Spinal cord (tissue), 10 donors: ENCODE results near the gene RDH12. TPM values are rescaled to one million over a fixed set of nuclear protein-coding genes. Genes with fewer than 3 reads are reported as not detected.

ENCODE experiments used
- DNase-seq, 6 donors: peaks; one replicate each; pipeline versions ENCODE4 v3.0.0 to v3.0.0-alpha.2; 2013 to 2015; ENCODE audit warnings: low spot score in 6 of 6, low read depth in 4 of 6
- H3K27ac ChIP-seq: one replicate; pipeline ENCODE4 v1.5.1; 2013; ENCODE audit warnings: low read depth, low read length, control low read depth
- H3K27me3 ChIP-seq: one replicate; pipeline ENCODE4 v1.6.1; 2013; ENCODE audit warnings: low read length; ENCODE audit not compliant: control insufficient read depth, insufficient read depth
- H3K36me3 ChIP-seq: one replicate; pipeline ENCODE4 v1.6.1; 2013; ENCODE audit warnings: low read length; ENCODE audit not compliant: control insufficient read depth, insufficient read depth
- H3K4me1 ChIP-seq: one replicate; pipeline ENCODE4 v1.6.1; 2013; ENCODE audit warnings: low read length; ENCODE audit not compliant: control insufficient read depth, insufficient read depth
- H3K4me3 ChIP-seq: one replicate; pipeline ENCODE4 v1.5.1; 2013; ENCODE audit warnings: low read depth, low read length, control low read depth
- H3K9me3 ChIP-seq: one replicate; pipeline ENCODE4 v1.6.1; 2013; ENCODE audit warnings: low read length; ENCODE audit not compliant: control insufficient read depth, insufficient read depth
- WGBS: methylation state at CpG from one replicate; pipeline ENCODE4 v1.1.5; 2013; ENCODE audit warnings: missing lambda C conversion rate; ENCODE audit not compliant: insufficient coverage; 5-methylcytosine and 5-hydroxymethylcytosine counted together
- polyA plus RNA-seq, 2 donors: library from polyadenylated mRNA; unstranded; fragments of 120-200 nt; gene quantifications; one replicate each; pipeline ENCODE4 v1.2.1, GENCODE V29; 2013; ENCODE audit not compliant: insufficient read length in 2 of 2
- small RNA-seq: library from RNA; depleted of rRNA; stranded (forward); fragments of <200 nt; gene quantifications from one replicate; pipeline ENCODE3, GENCODE V24; 2014; ENCODE audit warnings: low replicate concordance
- total RNA-seq, 2 donors: library from RNA; depleted of rRNA in 1 of 2; stranded (reverse); fragments of 120-200 nt in 1 of 2; fragments of >200 nt in 1 of 2; gene quantifications; one replicate each; pipeline versions ENCODE4 v1.2.3 to v1.2.4, GENCODE V29; 2013 to 2014
- donor health status: healthy.

Gene RDH12
- total and polyA plus RNA-seq, 4 donors = 0.28 to 2.0 (median 1.2) TPM

DNA sequence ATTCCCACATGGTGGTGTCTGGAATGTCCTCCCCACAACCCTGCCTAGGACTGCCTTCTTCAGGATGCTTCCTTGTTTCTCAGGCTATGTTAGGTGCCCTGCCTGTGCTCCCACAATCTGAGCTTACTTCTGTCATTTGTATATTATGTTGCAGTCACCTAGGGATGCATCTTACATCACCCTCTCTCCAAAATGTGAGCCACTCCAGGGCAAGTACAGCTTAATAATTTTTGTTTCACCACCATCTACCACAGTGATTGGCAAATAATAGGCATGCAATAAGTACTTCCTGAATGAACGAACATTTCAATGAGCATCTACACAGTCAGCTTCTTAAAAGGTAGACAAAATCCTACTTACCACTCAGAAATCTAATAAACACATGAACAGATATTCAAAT is 77.1 kb downstream of the RDH12 start:
- Histone ChIP-seq H3K4me3 (no peak overlapping the region), H3K9me3 (no peaks in the 10 kb centered on the region), H3K27me3 (no peaks in the 10 kb centered on the region), H3K4me1 (no peaks in the 10 kb centered on the region), H3K27ac (no peak overlapping the region), H3K36me3 (peaks cover 59% of the 10 kb centered on the region)
- no peak for DNase-seq
- no CpG with 5 or more reads among the region's 1 CpG for WGBS

DNA sequence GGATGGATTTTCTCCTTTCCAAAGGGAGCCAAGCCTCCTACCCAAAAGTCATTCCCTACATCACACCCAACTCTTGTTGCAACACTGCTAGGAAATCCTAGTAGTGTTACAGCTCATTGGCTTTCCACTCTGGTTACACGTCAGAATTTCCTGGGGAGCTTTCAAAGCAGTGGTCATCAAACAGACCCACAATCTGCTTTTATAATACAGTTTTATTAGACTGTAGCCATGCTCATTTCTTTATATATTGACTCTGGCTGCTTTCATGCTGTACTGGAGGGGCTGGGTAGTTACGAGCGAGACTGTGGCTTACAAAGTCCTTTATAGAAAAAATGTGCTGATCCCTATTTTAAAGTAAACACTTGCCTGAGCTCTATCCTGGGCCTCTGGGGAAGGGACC is 80.4 kb downstream of the RDH12 start:
- H3K27me3 ChIP-seq = no peaks in the 10 kb centered on the region
- H3K27ac ChIP-seq = no peak overlapping the region
- H3K4me1 ChIP-seq = no peaks in the 10 kb centered on the region
- H3K4me3 ChIP-seq = no peak overlapping the region
- no CpG with 5 or more reads among the region's 3 CpGs for WGBS
- H3K9me3 ChIP-seq = no peaks in the 10 kb centered on the region
- no peak for DNase-seq
- peaks cover 58% of the 10 kb centered on the region for H3K36me3 ChIP-seq

Small RNAs within 50 kb of the gene (small RNA-seq; reads per million reads assigned to genes)
- gene AL049779.3 = not detected
- gene RN7SL369P = not detected
- gene RNA5SP386 = not detected

Other genes with a start within 250 kb of the RDH12 start
- gene TMEM229B, start 213.2 kb upstream of the RDH12 start, total RNA-seq = 10 to 100 TPM; 13.9 to 26.9 TPM
- gene TMEM229B, start 213.2 kb upstream of the RDH12 start, polyA plus RNA-seq = 10 to 100 TPM; 54.6 to 56.0 TPM
- gene PLEKHH1, start 168.6 kb upstream of the RDH12 start, total RNA-seq = 10 to 100 TPM; 20.7 to 30.3 TPM
- gene PLEKHH1, start 168.6 kb upstream of the RDH12 start, polyA plus RNA-seq = 10 to 100 TPM; 52.9 to 81.8 TPM
- gene PIGH, start 101.6 kb upstream of the RDH12 start, total RNA-seq = 10 to 100 TPM; 21.1 to 37.4 TPM
- gene PIGH, start 101.6 kb upstream of the RDH12 start, polyA plus RNA-seq = 10 to 100 TPM; 29.7 to 36.0 TPM
- 10 to 100 TPM in 1 of 2 donors, 1 to 10 TPM in 1; 8.4 to 20.3 TPM for gene ARG2, start 82.0 kb upstream of the RDH12 start, total RNA-seq
- 10 to 100 TPM; 25.3 to 31.2 TPM for gene ARG2, start 82.0 kb upstream of the RDH12 start, polyA plus RNA-seq
- gene VTI1B, start 27.3 kb upstream of the RDH12 start, total RNA-seq = 10 to 100 TPM; 64.5 to 92.6 TPM
- 100 to 1,000 TPM; 156 to 179 TPM for gene VTI1B, start 27.3 kb upstream of the RDH12 start, polyA plus RNA-seq
- 100 to 1,000 TPM in 1 of 2 donors, 10 to 100 TPM in 1; 94.7 to 141 TPM for gene RDH11, start 6.1 kb upstream of the RDH12 start, total RNA-seq
- gene RDH11, start 6.1 kb upstream of the RDH12 start, polyA plus RNA-seq = 100 to 1,000 TPM; 144 to 150 TPM
- gene ZFYVE26, start 114.7 kb downstream of the RDH12 start, total RNA-seq = 10 to 100 TPM; 16.5 to 20.3 TPM
- gene ZFYVE26, start 114.7 kb downstream of the RDH12 start, polyA plus RNA-seq = 10 to 100 TPM; 14.0 to 14.5 TPM
- 10 to 100 TPM; 21.2 to 28.9 TPM for gene RAD51B, start 117.9 kb downstream of the RDH12 start, total RNA-seq
- gene RAD51B, start 117.9 kb downstream of the RDH12 start, polyA plus RNA-seq = 1 to 10 TPM; 5.7 to 7.6 TPM